Ureter (tissue), 1 donor: Measurements from ENCODE around the gene NKAIN2. TPM values are rescaled to one million over a fixed set of nuclear protein-coding genes. Genes with fewer than 3 reads are reported as not detected.

Experiments used
- DNase-seq: peaks from one replicate; pipeline ENCODE4 v3.0.0-alpha.2; 2020; ENCODE audit warnings: low spot score
- total RNA-seq: library from RNA; stranded (reverse); gene quantifications from one replicate; pipeline ENCODE4 v1.2.4, GENCODE V29; 2023
- donor health status: DM: yes; HTN: yes; CAD: no.

Gene NKAIN2
- total RNA-seq, 1 donor from 2014 or later, result 0.73 TPM

DNA sequence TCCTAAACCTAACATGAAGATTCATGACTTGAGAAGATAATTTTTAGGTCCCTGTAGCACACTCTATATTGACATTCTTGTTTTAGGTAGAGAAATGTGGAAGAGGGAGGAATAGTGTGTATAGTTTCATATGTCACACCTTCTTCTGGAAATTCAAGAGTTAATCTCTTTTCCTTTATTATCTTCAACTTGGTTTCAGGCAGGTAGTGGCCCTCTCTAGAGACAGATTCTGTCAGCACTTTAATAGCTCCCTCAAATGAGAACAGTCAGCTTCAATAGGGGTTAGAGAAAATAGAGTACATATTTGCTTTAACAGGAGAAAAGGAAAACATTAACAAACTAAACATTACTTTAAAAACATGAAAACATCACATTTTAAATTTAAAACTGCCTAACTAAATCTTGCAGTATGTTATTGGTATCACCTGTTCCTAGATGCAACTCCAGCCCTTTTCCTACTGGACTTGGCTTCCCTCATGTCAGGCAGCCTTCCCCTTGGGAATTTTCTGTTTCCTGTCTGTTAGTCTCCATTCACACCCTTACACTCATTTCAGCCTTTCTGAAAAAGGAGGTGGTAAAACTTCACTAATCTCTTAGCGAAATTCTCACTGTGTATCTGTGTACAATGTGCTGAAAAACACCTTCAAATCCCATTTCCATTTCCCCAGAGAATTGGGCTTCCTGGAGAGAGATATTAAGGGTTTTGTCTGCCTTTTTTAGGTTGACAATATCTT, 966.3 kb downstream of the NKAIN2 start:
- DNase-seq, result no peak

DNA sequence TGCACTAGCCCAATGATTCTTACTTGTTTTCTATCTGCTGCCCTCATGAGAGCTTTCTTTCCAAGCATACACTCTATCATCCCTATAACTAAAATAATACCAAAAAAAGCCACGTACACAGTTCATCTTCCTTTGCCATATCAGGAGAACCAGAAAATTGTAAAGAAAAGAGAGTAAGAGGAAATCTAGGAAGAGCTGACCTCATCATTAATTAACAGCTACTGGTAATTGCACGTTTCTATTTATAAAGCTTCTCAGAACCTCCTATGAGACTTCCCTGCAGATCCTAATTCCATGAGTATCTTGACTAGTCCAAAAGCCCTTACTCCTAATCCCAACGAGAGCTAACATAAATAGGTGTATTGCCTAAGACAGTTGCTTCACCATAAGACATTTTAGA, 967.1 kb downstream of the NKAIN2 start:
- DNase-seq, result no peak

DNA sequence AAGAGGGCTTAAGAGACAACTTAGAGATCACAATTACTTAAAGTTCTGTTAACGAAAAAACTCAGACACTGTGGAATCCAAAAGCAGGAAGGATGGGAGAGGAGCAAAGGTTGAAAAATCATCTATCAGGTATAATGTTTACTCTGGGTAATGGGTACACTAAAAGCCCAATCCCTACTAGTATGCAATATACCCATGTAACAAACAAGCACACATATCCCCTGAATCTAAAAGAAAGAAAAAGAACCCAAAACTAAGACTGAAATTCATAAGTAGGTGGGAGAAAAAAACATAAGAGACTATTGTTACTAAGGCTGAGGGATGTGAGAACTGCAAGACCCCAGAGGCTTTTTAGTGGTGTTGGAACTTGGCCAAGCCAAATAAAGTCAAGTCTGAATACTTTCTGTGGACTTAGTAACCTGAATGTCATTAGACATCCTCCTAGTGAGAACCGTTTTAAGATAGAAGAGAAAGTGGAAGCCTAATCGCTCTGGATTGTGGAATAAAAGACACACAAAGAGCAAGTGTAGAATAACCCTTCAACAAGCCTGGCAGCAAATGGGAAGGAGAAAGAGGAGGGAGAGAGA, 969.2 kb downstream of the NKAIN2 start:
- DNase-seq, result no peak

DNA sequence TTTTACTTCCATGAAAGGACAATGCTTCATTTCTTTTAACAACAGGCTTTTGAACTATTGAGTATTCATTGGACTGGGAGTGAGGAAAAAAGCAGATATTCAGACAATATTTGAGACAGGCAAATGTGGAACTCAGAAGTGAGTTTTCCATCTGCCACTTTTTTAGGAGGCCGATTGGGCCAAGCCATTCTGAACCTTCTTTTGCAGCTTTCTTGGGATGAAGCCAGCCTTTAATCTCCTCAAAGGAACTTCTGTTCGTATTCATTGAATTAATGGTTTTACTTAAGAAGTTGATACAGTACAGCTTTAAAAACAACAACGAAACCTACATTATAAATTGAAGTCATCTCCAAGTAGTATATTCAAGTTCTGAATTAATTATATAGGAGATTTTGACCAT, 971.5 kb downstream of the NKAIN2 start:
- DNase-seq, result no peak

GRCh38 chr6:124777863-124778262, 974.2 kb downstream of the NKAIN2 start:
- no peak for DNase-seq

- DNase-seq, result no peak
These were observed 977.0 kb downstream of the NKAIN2 start for GRCh38 chr6:124780623-124781022.

DNA sequence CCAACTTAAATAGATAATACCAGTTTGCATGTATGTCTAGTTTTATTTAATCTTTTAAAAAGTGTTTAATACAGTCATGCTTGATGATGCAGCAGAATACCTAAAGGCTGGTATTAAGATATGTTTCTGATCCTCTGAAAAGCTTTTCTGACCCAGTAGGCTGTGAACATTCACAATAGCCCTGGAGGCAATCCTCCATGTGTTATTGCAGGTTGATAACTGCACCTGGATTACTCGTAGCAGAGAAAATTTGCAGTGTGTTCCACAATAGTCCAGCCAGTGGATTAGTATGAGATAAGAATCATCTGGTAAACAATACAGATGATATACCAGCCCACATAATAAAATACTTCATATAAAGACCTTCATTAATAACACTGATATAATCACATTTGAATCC, 979.7 kb downstream of the NKAIN2 start:
- no peak for DNase-seq

- no peak for DNase-seq
These were observed 987.5 kb downstream of the NKAIN2 start for GRCh38 chr6:124791156-124791555.

GRCh38 chr6:124792386-124792785, 988.7 kb downstream of the NKAIN2 start:
- no peak for DNase-seq

DNA sequence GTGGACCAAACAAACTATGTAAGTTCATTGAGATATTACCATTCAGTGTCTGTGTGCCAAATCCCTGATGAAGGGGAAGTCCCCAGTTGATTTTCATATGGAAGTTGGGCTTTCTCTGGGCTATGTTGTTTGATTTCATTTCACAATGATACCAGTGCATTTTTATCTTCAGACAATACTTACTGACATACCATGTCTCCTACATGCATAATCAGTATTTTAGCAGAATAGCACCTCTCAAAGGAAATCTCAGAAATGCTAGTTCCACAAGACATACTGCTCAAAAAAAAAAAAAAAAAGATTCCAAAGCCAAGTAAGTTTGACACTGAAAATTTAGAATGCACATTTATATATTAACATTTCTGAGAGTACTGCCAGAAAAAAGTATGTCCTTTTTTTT, 989.7 kb downstream of the NKAIN2 start:
- DNase-seq, result no peak

DNA sequence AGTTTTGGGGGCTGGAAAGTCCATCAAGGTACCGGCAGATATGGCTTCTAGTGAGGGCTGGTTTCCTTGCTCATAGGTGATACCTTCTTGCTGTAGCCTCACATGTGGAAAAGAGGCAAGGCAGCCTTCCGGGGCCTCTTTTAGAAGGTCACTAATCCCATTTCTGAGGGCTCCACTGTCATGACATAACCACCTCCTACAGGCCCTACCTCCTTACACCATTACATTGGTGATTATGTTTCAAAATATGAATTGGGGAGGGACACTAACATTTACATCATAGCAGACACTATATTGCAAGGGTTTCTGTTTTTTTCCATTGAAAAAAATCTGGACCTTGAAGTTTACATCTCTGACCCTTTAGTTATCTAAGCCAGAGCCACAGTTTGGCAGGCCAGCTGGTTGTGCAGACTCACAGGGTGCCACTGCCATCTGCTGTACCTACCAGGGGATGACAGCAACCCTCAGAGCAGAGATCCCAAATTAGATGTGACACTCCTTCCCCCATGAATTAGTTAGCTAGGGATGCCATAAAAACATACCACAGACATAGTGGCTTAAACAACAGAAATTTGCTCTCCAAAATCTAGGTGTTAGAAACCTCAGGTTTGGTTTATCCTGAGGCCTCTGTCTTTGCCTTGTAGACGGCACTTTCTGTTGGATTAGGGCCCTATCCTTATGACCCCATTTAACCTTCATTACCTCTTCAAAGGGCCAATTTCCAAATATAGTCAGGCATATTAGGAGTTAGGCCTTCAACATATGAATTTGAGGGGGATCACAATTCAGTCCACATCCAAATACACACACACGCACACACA, 992.2 kb downstream of the NKAIN2 start:
- DNase-seq, result no peak

DNA sequence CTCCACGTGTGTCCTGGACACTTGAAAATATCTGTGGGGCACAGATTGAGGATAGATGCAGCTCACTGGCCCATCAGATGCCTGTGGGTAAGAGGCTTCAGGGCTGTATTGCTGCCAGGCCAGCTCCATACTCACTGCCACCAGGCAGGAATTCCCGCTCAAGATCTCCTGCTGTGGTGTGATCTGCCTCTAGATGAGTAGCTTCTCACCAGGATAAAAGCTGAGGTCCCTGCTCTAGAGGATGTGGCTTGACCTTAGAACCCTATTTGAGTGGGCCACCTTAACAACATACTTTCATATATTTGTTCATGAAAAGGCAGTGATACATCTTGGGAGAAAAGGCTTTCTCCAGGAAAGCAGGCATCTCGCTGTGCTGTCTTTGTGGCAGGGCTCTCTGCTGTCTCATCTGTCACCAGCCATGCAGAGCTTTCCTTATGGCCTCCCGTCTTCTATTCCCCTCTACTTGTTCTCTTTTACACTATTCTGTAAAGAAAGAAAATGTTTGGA, 992.9 kb downstream of the NKAIN2 start:
- DNase-seq, result no peak

GRCh38 chr6:124797224-124797623, 993.6 kb downstream of the NKAIN2 start:
- DNase-seq, result no peak

GRCh38 chr6:124798942-124799496, 995.4 kb downstream of the NKAIN2 start:
- no peak for DNase-seq

GRCh38 chr6:124799638-124800037, 996.0 kb downstream of the NKAIN2 start:
- no peak for DNase-seq

DNA sequence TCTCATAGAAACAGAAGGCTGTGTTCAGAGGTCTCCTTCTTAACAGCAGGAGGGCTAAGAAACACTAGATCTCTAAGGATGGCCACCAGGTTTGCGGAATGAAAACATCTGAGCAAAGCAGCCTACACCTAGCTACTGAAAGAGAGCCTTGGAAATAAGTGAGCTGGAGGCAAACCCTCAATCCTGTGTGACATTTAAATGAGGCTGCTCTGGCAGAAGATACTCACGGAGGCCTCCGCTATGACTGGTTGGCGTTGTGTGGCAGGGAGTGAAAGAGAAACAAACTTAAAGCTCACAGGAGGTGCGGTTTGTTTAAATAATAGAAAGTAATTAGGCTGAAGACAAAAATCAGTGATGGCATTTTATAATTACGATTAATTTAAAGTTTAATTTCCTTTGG, 996.6 kb downstream of the NKAIN2 start:
- DNase-seq, result no peak

- no peak for DNase-seq
These were observed 1008.4 kb downstream of the NKAIN2 start for GRCh38 chr6:124812067-124812466.

GRCh38 chr6:124819346-124819745, 1015.7 kb downstream of the NKAIN2 start:
- no peak for DNase-seq

- DNase-seq, result no peak
These were observed 1018.5 kb downstream of the NKAIN2 start for GRCh38 chr6:124822204-124822613.

DNA sequence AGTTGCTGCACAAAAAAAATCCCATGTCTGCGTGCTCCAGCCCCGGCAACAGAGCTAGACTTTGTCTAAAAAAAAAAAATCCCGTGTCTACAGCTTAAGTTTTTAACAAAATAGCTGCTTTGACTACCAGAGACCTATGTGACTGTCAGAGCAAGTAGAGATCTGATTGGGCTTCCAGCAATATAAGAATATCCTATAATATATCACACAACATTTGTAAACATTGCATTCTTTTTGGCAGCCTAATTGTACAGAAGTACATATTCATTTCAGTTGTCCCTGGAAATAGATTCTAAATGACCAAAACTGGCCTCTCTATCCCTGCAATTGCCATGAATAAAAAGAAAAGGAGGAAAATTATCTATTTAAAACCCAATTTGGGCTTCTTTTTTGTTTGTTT, 1019.1 kb downstream of the NKAIN2 start:
- DNase-seq, result no peak

GRCh38 chr6:124823240-124824111, 1019.8 kb downstream of the NKAIN2 start:
- DNase-seq, result no peak
